Retinal pigment epithelial cell (primary cell): ENCODE data around the gene EPHX1.
"Not testable (repeated sequence)": the region's sequence is repeated elsewhere in the genome, so short reads cannot be mapped to it uniquely, and the experiment has no call there.

ENCODE experiments used
- DNase-seq: peaks from one replicate; pipeline ENCODE4 v3.0.0-alpha.2; 2010; ENCODE audit warnings: low read depth
- H3K4me3 ChIP-seq: 2 replicates; pipeline ENCODE4 v1.5.1; 2011; ENCODE audit warnings: mild to moderate bottlenecking, low read length, control low read depth, moderate library complexity
- TF ChIP-seq, protein P1 (sequence below): conservative IDR thresholded peaks from 2 replicates; pipeline ENCODE4 v1.5.1; 2011; ENCODE audit warnings: low read depth, low read length, control low read depth, inconsistent platforms

The EPHX1 gene

DNA sequence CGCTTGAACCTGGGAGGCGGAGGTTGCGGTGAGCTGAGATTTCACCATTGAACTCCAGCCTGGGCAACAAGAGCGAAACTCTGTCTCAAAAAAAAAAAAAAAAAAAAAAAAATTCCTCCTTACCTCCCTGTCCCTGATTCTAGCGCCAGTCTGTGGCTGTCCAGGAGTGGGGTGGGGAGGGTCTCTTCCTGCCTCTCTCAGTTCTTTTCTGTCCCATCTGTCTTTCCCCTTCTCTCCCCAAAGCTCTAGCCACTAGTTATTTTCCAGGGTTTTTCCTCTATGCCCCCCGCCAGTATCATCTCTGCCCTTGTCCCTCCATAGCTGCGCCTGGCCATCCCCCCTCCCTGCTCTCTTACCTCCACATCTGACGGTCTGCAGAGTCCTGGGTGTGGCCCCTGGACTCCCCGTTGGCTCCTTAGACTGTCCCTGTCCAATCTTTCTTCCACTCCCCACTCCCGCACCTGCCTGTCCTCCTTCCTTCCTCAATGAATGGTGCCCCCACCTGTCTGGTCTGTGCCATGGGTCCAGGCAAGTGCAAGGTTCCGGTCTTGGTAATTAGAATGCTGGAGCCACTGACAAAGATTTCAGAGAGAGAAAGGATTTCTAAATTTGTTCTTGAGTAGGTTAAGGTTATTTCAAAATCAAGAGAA is 73.8 kb downstream of the EPHX1 start:
- TF ChIP-seq, protein P1, sequence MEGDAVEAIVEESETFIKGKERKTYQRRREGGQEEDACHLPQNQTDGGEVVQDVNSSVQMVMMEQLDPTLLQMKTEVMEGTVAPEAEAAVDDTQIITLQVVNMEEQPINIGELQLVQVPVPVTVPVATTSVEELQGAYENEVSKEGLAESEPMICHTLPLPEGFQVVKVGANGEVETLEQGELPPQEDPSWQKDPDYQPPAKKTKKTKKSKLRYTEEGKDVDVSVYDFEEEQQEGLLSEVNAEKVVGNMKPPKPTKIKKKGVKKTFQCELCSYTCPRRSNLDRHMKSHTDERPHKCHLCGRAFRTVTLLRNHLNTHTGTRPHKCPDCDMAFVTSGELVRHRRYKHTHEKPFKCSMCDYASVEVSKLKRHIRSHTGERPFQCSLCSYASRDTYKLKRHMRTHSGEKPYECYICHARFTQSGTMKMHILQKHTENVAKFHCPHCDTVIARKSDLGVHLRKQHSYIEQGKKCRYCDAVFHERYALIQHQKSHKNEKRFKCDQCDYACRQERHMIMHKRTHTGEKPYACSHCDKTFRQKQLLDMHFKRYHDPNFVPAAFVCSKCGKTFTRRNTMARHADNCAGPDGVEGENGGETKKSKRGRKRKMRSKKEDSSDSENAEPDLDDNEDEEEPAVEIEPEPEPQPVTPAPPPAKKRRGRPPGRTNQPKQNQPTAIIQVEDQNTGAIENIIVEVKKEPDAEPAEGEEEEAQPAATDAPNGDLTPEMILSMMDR = no peak

DNA sequence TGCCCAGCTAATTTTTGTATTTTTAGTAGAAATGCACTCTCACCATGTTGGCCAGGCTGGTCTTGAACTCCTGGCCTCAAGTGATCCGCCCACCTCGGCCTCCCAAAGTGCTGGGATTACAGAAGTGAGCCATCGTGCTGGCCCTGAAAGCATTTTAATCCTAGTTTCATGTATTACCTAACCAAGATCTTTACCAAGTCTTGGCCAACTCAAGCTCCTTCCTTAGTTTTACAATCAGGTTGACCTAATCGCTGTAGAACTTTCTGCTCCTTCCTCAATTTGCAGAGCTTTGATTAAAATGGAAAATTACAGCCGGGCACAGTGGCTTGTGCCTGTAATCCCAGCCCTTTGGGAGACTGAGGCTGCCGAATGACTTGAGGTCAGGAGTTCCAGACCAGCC is 75.4 kb downstream of the EPHX1 start:
- no peak overlapping the region for H3K4me3 ChIP-seq
- DNase-seq = no peak
- TF ChIP-seq, protein P1 = no peak

More for the DNA sequence above, 73.8 kb downstream of the EPHX1 start:
- no peak for DNase-seq
- H3K4me3 ChIP-seq = no peak overlapping the region

DNA sequence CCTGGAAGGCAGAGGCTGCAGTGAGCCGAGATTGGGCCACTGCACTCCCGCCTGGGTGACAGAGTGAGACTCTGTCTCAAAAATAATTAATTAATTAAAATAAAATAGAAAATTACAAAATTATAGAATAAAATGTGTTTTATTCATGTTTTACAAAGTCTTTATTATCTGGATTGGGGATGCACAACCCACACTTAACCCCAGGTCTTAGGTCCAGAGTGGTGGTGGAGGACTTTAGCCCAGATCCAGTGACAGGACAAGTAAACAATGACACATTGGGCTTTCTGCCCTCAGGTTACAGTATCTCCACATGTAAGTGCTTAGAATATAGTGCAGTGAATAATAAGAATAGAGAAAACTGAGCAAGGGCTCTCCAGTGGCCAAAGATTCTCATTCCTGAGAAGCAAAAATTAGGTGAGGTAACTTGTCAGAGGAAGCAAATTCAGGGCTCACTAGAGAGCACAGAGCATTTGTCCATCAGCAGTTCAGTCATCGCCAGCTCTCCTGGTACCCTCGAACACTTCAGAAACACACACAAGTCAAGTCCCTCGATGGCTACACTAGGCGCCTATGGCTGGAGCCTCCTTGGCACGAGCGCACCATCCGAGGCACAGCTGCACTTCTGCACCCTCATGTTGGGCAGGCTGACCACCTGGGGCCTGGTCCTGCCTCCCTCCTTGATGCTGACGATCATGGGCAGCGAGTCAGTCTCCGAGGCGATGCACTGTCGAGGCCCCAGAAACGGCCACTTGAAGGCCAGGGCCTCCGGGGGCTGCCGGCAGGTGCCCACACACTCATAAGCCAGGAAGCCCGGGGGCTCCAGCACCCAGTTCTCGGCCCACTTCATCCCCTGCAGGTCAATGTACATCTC is 76.5 kb downstream of the EPHX1 start:
- no peak overlapping the region for H3K4me3 ChIP-seq
- TF ChIP-seq, protein P1 = no peak
- DNase-seq = no peak

DNA sequence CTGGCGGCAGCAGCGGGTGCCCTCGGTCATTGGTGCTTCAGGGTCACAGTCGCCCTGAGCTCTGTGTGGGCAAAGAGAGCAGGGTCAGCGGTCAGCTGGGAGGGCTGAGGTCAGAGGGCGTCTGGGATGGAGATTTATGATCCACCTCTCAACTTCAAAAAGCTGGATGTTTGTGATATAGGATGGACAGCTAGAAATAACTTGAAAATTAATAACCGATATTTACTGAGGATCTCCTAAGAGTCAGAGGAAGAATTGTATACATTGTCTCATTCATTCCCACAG is 77.0 kb downstream of the EPHX1 start:
- no peak overlapping the region for H3K4me3 ChIP-seq
- TF ChIP-seq, protein P1 = no peak
- no peak for DNase-seq

DNA sequence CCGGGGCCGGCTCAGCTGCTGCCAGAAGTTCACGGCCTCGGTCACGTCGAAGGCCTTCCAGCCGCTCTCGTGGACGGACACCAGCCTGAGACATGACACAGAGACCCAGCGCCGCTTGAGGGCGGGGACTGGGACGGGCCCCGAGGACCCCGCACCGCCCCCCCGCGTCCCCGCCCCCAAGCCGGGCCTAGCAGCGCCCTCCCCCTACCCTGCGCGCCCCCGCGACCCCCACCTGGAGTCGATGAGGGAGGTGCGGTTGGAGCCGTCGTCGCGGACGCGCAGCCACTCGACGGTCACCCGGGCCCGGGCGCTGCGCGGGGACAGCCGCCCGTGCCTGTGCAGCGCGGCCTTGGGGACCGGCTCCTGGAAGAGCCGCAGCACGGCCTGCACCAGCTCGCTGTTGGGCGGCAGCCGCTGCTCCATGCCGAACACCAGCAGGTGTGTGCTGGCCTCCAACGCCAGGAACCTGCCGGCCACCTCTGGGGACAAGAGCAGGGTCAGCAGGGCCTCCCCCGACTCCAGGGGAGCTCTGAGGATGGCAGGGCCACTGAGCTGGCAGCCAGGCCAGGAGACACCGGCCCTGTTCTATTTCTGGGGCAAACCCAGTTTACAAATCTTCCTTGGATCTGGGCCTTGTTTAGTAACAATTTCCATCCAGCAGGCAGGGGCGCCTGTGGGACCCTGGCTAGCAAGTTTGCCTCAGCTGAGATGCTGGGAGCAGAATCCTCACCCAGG is 77.8 kb downstream of the EPHX1 start:
- not testable (repeated sequence) for DNase-seq, H3K4me3 ChIP-seq

DNA sequence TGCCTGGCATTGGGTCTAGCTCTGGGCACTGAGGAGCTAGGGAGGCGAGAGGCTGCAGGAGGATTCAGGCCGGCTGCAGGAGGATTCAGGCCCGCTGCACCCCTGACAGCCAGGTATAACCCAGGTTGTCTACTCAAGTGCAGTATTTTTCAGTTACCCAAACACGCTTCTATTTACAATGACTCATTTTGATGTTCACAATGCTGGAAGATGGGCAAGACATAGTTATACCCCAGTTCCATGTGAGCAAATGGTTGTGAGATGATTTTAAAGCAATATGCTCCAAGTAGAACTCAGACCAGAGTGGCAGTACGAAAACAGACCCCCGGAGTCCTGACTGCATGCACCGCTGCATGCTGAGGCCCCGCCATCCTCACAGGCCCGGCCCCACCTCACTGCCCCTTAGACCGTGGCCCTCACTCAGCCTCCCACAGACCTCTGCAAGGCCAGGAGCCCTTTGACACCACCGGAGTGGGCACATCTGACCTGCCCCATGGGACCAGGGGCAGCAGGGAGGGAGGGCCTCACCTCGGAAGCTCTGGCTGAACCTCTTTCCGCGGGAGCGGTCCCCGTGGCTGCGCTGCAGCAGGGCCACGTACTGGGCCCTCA is 78.5 kb downstream of the EPHX1 start:
- TF ChIP-seq, protein P1 = no peak
- H3K4me3 ChIP-seq = no peak overlapping the region
- no peak for DNase-seq

DNA sequence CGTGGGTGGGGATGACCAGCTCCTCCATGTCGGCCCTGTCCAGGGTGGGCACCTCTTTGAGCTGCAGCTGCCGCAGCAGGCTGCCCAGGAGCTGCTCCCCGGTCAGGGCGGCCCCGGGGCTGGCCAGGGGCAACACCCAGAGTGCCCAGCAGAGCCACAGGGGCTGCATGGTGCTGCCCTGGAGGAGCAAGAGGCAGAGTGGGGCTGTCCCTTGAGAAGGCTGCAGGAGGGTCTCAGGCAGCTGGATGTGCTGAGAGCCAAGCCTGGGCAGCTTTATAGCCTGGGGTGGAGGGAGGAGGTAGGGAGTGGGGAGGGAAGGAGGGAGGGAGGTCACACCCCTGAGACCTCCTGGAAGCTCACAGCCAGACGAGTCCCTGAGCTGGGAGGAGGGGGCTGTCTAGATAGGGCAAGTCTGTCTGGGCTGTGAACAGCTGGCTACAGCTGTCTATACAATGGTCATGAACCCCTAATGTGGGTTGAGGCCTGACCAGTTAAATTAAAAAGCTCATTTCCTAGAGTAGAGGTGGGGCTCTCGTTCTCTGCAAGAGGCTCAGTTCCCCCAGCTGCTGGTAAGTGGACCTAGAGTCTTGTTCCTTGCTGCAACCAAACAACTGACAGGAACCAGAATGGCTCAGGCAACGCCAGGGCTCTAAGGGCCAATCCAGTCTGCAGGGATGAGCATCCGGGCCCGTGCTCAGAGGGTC is 79.1 kb downstream of the EPHX1 start, which contains the start of gene LEFTY1:
Gene LEFTY1 (minus strand): TSS at position 249 of the 704 bp plus-strand sequence. CDS start 80 bp downstream, at position 169.
- H3K4me3 ChIP-seq = no peak within 1 kb of the TSS
- TF ChIP-seq, protein P1 = no peak

More for the DNA sequence above, 79.1 kb downstream of the EPHX1 start, which contains the start of gene LEFTY1:
- no peak for DNase-seq
